Panc1 (cell line): Measurements from ENCODE around the gene DUSP1. TPM values are rescaled to one million over a fixed set of nuclear protein-coding genes. Genes with fewer than 3 reads are reported as not detected.

Experiments
- ATAC-seq: fragments of 200-7000 bp; cut with Tn5 transposase; 2 replicates; pipeline ENCODE4 v1.9.1; 2020; ENCODE audit warnings: mild to moderate bottlenecking, moderate library complexity
- BruUV-seq: library from RNA; stranded (reverse); fragments of 400-500 nt; replicated peaks from 2 replicates; lab custom pipeline; 2021; lab: Mats Ljungman, UMichigan
- CTCF ChIA-PET: fragments of 300-600 bp; sonication (Branson Sonifier 250); formaldehyde crosslinking; loops from one replicate; lab custom pipeline; 2022; ENCODE audit warnings: antibody characterized with exemption; lab: Charles Lee
- POLR2A ChIA-PET: fragments of 300-600 bp; sonication (Branson Sonifier 250); formaldehyde crosslinking; loops from one replicate; lab custom pipeline; 2022; ENCODE audit warnings: antibody characterized with exemption; lab: Charles Lee
- DNase-seq: peaks from one replicate; pipeline ENCODE4 v3.0.0-alpha.2; 2010; ENCODE audit warnings: low read depth, low spot score
- H3K27ac ChIP-seq: 2 replicates; pipeline ENCODE4 v1.5.1; 2011; ENCODE audit warnings: mild to moderate bottlenecking, low read length, inconsistent platforms
- H3K27me3 ChIP-seq: fragments of 200-500 bp; sonication (Bioruptor generic); 2 replicates; pipeline ENCODE4 v1.6.0; 2014; ENCODE audit warnings: low read length, inconsistent platforms; ENCODE audit not compliant: control insufficient read depth, insufficient read depth
- H3K36me3 ChIP-seq: fragments of 200-500 bp; sonication (Bioruptor generic); 2 replicates; pipeline ENCODE4 v1.5.1; 2014; ENCODE audit warnings: inconsistent platforms, mild to moderate bottlenecking, low read length, moderate library complexity; ENCODE audit not compliant: control insufficient read depth, insufficient read depth
- H3K4me1 ChIP-seq: 2 replicates; pipeline ENCODE4 v1.5.1; 2011; ENCODE audit warnings: inconsistent platforms, mild to moderate bottlenecking, low read length, moderate library complexity; ENCODE audit not compliant: control insufficient read depth, insufficient read depth
- H3K4me3 ChIP-seq, 2 experiments: 2 replicates each; pipeline ENCODE4 v1.5.1; 2011 to 2012; ENCODE audit warnings: low read depth in 2 of 2, low read length in 2 of 2, mild to moderate bottlenecking in 2 of 2, inconsistent platforms in 1 of 2, moderate library complexity in 1 of 2
- H3K9me3 ChIP-seq: fragments of 200-500 bp; sonication (Bioruptor generic); 2 replicates; pipeline ENCODE4 v1.5.1; 2014; ENCODE audit warnings: low read depth, mild to moderate bottlenecking, inconsistent platforms, low read length, moderate library complexity; ENCODE audit not compliant: control insufficient read depth, insufficient read depth
- POLR2AphosphoS5 ChIP-seq: IDR thresholded peaks from 2 replicates; pipeline ENCODE4 v1.6.1; 2012; ENCODE audit warnings: mild to moderate bottlenecking, low read depth, low read length, moderate library complexity
- SIN3A ChIP-seq: IDR thresholded peaks from 2 replicates; pipeline ENCODE4 v1.6.1; 2012; ENCODE audit warnings: low read depth, mild to moderate bottlenecking, low read length, moderate library complexity, borderline replicate concordance; ENCODE audit not compliant: insufficient read depth
- TCF7L2 ChIP-seq: IDR thresholded peaks from 2 replicates; pipeline ENCODE4 v1.6.1; 2011; ENCODE audit warnings: mild to moderate bottlenecking, low read depth, low read length, inconsistent platforms
- in situ Hi-C: cut with HindIII; loops from 2 replicates; pipeline ENCODE4 v1.10.0; 2016; ENCODE audit warnings: low sequenced_read_pairs, low pct_unique_long_range_greater_than_20kb
- intact Hi-C: fragments of 100-400 bp; cut with micrococcal nuclease; formaldehyde crosslinking; loops from one replicate; pipeline ENCODE4 v1.10.0; 2022; ENCODE audit not compliant: unreplicated experiment
- total RNA-seq: library from RNA; stranded (reverse); gene quantifications from one replicate; pipeline ENCODE4 v1.2.1, GENCODE V29; 2021; ENCODE audit not compliant: unreplicated experiment
- TF ChIP-seq, protein P1 (sequence below), 2 experiments: IDR thresholded peaks; 2 replicates each; pipeline ENCODE4 v1.6.1; 2011 to 2012; ENCODE audit warnings: low read depth in 2 of 2, control low read depth in 1 of 2, low read length in 1 of 2, mild to moderate bottlenecking in 1 of 2, moderate library complexity in 1 of 2; ENCODE audit not compliant: insufficient read depth in 1 of 2
- TF ChIP-seq, protein P2 (sequence below): fragments of 450-650 bp; IDR thresholded peaks from 2 replicates; pipeline ENCODE4 v1.5.1; 2017; ENCODE audit warnings: mild to moderate bottlenecking

DUSP1 gene
- total RNA-seq, 1 experiment from 2014 or later = 79.9 TPM

DNA sequence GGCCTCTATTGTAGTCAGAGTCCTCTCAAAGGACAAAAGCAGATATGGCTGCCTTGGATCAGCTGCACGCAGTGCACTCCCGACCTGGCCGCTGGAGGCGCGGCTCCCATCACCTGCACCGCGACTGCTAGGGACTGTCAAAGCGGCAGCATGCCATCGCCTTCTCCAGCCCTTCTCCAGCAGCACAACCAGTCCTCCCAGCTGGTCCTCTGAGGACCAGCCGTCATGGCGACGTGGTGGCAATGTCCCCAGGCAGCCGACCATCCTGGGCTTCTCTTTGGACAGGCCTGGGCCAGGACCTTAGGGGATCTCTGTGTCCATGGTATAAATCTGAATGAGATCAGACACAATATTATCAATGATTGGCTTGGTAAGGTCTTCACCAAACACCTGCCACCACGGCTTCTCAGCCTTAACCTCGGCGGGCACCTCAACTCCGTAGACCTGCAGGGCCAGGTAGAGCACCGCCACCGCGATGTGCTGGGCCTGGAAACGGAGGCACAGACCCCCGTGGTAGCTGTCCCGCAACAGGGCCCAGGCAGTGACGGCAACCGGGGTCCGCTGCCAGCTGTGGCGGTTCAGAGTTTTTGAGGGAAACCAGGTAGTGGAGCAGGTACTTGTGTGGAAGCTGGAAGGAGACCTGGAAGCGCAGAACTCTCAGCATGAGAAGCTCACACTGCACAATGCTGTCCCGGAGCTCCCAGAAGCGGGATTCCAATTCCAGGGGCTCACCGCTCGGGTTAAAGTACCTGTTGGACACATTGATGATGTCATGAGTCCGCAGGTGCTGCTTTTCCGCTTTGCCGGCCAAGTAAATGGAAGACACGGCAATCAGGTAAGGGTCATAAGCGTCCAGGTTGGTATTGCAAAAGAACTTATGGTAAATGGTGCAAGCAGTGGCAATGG, 8.5 kb downstream of the DUSP1 start:
- intact Hi-C loops (no loop called here), in situ Hi-C loops (no loop called here)
- TF ChIP-seq TCF7L2 (no peak), POLR2AphosphoS5 (no peak), SIN3A (no peak)
- TF ChIP-seq, protein P1, sequence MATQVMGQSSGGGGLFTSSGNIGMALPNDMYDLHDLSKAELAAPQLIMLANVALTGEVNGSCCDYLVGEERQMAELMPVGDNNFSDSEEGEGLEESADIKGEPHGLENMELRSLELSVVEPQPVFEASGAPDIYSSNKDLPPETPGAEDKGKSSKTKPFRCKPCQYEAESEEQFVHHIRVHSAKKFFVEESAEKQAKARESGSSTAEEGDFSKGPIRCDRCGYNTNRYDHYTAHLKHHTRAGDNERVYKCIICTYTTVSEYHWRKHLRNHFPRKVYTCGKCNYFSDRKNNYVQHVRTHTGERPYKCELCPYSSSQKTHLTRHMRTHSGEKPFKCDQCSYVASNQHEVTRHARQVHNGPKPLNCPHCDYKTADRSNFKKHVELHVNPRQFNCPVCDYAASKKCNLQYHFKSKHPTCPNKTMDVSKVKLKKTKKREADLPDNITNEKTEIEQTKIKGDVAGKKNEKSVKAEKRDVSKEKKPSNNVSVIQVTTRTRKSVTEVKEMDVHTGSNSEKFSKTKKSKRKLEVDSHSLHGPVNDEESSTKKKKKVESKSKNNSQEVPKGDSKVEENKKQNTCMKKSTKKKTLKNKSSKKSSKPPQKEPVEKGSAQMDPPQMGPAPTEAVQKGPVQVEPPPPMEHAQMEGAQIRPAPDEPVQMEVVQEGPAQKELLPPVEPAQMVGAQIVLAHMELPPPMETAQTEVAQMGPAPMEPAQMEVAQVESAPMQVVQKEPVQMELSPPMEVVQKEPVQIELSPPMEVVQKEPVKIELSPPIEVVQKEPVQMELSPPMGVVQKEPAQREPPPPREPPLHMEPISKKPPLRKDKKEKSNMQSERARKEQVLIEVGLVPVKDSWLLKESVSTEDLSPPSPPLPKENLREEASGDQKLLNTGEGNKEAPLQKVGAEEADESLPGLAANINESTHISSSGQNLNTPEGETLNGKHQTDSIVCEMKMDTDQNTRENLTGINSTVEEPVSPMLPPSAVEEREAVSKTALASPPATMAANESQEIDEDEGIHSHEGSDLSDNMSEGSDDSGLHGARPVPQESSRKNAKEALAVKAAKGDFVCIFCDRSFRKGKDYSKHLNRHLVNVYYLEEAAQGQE (IDR thresholded peaks at IDR 0.05; ENCODE audit: insufficient read depth in 1 of 2, low read depth in 2 of 2, low read length in 1 of 2) = no peak
- TF ChIP-seq, protein P2, sequence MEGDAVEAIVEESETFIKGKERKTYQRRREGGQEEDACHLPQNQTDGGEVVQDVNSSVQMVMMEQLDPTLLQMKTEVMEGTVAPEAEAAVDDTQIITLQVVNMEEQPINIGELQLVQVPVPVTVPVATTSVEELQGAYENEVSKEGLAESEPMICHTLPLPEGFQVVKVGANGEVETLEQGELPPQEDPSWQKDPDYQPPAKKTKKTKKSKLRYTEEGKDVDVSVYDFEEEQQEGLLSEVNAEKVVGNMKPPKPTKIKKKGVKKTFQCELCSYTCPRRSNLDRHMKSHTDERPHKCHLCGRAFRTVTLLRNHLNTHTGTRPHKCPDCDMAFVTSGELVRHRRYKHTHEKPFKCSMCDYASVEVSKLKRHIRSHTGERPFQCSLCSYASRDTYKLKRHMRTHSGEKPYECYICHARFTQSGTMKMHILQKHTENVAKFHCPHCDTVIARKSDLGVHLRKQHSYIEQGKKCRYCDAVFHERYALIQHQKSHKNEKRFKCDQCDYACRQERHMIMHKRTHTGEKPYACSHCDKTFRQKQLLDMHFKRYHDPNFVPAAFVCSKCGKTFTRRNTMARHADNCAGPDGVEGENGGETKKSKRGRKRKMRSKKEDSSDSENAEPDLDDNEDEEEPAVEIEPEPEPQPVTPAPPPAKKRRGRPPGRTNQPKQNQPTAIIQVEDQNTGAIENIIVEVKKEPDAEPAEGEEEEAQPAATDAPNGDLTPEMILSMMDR = no peak
- ATAC-seq = no peak
- H3K36me3 ChIP-seq = peaks cover under 1% of the 10 kb centered on the region; the same call in 1 of the 2 replicates
- no peak overlapping the region for H3K27ac ChIP-seq
- ChIA-PET POLR2A (interaction anchor here (0.7 kb wide), 1 partner anchor 1225 kb away, joined by 3 read pairs; no protein-coding TSS in a partner anchor), CTCF (no interaction called here)
- no peak overlapping the region for H3K4me3 ChIP-seq
- H3K4me1 ChIP-seq = peaks cover 34% of the 10 kb centered on the region
- no peak for DNase-seq
- peaks cover 6% of the 10 kb centered on the region; the same call in 1 of the 2 replicates for H3K9me3 ChIP-seq
- H3K27me3 ChIP-seq = no peaks in the 10 kb centered on the region
- BruUV-seq = no TSS peak

DNA sequence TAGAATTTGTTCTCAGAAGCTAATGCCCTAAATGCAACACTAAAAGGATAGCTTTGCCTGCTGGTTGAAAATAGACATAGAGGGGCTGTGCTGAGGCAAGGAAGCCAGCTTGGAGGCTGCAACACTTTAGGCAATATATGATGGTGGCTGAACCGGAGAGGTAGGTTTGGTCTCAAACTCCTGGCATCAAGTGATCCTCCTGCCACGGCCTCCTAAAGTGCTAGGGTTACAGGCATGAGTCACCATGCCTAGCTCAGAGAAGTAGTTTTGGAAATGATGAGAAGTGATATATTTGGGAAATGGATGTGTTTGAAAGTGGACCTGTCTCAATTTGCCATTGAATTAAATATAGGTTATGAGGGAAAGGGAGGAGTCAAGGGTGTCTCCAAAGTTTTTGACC, 10.0 kb downstream of the DUSP1 start:
- intact Hi-C loops = no loop called here
- ChIA-PET CTCF (no interaction called here), POLR2A (interaction anchor here (0.7 to 1.0 kb wide), 2 partner anchors 10 to 720 kb away, joined by 6 to 8 read pairs; partner anchors contain the start of gene DUSP1)
- no peaks in the 10 kb centered on the region for H3K36me3 ChIP-seq
- ATAC-seq = no peak
- no peak overlapping the region for H3K4me3 ChIP-seq
- no peak for DNase-seq
- no peaks in the 10 kb centered on the region for H3K27me3 ChIP-seq
- TF ChIP-seq, protein P1 (IDR thresholded peaks at IDR 0.05; ENCODE audit: insufficient read depth in 1 of 2, low read depth in 2 of 2, low read length in 1 of 2) = no peak
- no peak for TF ChIP-seq TCF7L2
- no peak for TF ChIP-seq SIN3A
- TF ChIP-seq POLR2AphosphoS5 = no peak
- TF ChIP-seq, protein P2 = no peak
- H3K4me1 ChIP-seq = peaks cover 18% of the 10 kb centered on the region
- BruUV-seq = no TSS peak
- in situ Hi-C loops = no loop called here
- H3K27ac ChIP-seq = no peak overlapping the region
- peaks cover 6% of the 10 kb centered on the region; the same call in 1 of the 2 replicates for H3K9me3 ChIP-seq
